HG02870 (cell line): ENCODE measurements around the gene OR1F1.
"Not testable (repeated sequence)": the region's sequence is repeated elsewhere in the genome, so short reads cannot be mapped to it uniquely, and the experiment has no call there.

Source experiments
- ATAC-seq: cut with Tn5 transposase; IDR thresholded peaks from one replicate; pipeline ENCODE4 v1.9.1; 2021; ENCODE audit warnings: mild to moderate bottlenecking, moderate library complexity; ENCODE audit not compliant: unreplicated experiment

The OR1F1 gene

GRCh38 chr16:3195975-3196374 lies 8.0 kb downstream of the OR1F1 start:
- no peak for ATAC-seq

- ATAC-seq, result not testable (repeated sequence)
These were observed 9.8 kb downstream of the OR1F1 start for GRCh38 chr16:3197694-3198333.

GRCh38 chr16:3198334-3199072 lies 10.5 kb downstream of the OR1F1 start:
- ATAC-seq, result no peak

- ATAC-seq, result no peak
These were observed 15.0 kb downstream of the OR1F1 start for GRCh38 chr16:3202903-3203539.

GRCh38 chr16:3205939-3206338 lies 17.9 kb downstream of the OR1F1 start:
- ATAC-seq, result not testable (repeated sequence)

DNA sequence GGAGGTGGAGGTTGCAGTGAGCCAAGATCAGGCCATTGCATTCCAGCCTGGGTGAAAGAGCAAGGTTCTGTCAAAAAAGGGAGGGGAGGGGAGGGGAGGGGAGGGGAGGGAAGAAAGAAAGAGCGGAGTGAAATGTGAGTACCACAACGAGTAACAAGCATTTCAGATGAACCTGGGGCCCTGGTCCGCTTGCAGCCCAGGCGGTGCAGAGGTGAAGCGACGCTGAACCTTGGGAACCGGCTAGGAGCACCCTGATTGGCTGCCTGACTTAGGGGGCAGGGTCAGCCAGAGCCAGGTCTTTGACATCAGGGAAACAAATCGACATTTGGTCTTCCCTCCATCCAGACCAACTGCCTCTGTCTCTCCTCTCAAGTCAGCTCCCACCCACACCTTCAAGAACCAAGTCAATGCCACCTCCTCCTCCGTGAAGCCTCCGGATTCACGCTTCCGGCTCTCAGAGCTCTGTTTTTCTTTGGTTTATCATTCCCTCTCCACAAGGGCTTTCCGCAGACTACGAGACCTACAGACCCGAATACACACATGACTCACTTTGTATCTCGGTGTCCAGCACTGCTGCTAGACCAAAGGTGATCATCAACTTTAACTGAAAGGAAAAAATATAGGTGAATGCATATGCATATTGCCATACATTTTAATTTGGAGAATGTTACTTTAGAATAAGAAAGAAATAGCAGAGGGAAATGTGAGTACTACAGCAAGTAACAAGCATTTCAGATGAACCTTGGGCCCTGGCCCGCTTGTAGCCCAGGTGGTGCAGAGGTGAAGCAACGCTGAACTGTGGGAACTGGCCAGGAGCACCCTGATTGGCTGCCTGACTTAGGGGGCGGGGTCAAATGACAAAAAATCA lies 19.3 kb downstream of the OR1F1 start:
- no peak for ATAC-seq

GRCh38 chr16:3212006-3212405 lies 24.0 kb downstream of the OR1F1 start:
- ATAC-seq, result no peak

- ATAC-seq, result no peak
These were observed 24.6 kb downstream of the OR1F1 start for GRCh38 chr16:3212567-3212966.

DNA sequence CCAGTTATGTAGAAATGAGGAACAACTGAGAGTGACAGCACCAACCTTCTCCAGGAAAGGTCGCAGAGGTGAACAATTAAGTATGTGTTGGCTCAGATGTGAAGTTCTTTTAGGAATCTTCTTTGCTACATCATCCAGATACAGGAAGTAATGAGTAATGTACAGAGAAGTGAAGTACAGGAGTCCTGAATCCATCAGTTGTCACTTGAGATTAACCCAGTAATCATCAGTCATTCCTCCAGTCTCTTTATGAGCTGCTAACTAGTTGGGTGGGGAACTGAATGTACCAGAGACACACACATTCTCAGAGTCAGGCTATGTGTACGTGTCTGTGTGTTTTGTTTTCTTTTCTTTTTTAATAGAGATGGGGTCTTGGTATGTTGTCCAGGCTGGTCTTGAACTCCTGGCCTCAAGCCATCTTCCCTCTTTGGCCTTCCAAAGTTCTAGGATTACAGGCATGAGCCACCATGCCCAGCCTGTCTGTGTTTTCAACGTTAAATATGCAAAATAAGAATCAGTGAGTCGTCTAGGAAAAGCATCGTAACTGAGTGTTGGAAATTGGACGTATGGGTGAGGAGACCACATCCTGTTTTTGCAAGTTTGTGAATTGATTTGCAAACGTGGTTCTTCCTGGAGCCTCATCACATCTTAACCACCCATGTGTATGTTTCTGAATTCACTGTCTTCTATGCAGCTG lies 27.0 kb downstream of the OR1F1 start:
- no peak for ATAC-seq

DNA sequence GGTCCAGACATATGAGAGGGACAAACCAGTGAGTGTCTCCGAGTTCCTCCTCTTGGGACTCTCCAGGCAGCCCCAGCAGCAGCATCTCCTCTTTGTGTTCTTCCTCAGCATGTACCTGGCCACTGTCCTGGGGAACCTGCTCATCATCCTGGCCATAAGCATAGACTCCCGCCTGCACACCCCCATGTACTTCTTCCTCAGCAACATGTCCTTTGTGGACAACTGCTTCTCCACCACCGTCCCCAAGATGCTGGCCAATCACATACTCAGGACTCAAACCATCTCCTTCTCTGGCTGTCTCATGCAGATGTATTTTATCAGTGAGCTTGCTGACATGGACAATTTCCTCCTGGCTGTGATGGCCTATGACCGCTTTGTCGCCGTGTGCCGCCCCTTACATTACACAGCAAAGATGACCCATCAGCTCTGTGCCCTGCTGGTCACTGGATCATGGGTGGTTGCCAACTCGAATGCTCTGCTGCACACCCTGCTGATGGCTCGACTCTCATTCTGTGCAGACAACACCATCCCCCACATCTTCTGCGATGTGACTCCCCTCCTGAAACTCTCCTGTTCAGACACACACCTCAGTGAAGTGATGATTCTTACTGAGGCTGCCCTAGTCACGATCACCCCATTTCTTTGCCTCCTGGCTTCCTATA lies 27.7 kb downstream of the OR1F1 start:
- ATAC-seq, result no peak

- ATAC-seq, result no peak
These were observed 28.2 kb downstream of the OR1F1 start for GRCh38 chr16:3216263-3216640.

GRCh38 chr16:3220839-3221238 lies 32.8 kb downstream of the OR1F1 start:
- no peak for ATAC-seq

- ATAC-seq, result no peak
These were observed 36.0 kb downstream of the OR1F1 start for GRCh38 chr16:3223913-3224515.

- ATAC-seq, result no peak
These were observed 46.5 kb downstream of the OR1F1 start for GRCh38 chr16:3234543-3234856.

GRCh38 chr16:3234857-3235561 lies 47.0 kb downstream of the OR1F1 start, which contains the start of gene ZNF200:
Gene ZNF200, minus strand, starts transcription at chr16:3235158. Its CDS starts 1,403 bp downstream, at chr16:3233755.
- peak; percentile 85 for ATAC-seq

- ATAC-seq, result no peak
These were observed 48.1 kb downstream of the OR1F1 start for GRCh38 chr16:3235856-3236669.

DNA sequence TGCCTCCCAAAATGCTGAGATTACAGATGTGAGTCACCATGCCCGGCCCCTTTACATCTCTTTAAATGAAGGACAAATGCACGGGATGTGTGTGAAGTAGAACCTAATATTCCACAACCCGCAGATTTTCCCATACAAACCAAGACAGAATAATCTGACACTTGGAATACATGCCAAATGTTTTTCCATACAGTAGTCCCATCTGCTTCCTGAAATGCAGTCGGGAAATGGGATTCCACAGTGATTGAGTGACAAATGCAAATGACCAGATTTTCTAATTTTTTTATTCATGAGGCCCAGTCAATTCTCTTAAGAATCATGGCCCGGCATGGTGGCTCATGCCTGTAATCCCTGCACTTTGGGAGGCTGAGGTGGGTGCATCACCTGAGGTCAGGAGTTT lies 53.8 kb downstream of the OR1F1 start:
- ATAC-seq, result no peak

- ATAC-seq, result no peak
These were observed 54.7 kb downstream of the OR1F1 start for GRCh38 chr16:3242709-3243108.
